Measurements from ENCODE around the gene HCFC1R1.

The HCFC1R1 gene

GRCh38 chr16:3036726-3037315 lies 13.1 kb upstream of the HCFC1R1 start, which contains the start of gene BICDL2:
Gene BICDL2 (minus strand): TSS chr16:3036944. CDS start chr16:3035496, 1,448 bp downstream.
- TF ChIP-seq, protein P1, sequence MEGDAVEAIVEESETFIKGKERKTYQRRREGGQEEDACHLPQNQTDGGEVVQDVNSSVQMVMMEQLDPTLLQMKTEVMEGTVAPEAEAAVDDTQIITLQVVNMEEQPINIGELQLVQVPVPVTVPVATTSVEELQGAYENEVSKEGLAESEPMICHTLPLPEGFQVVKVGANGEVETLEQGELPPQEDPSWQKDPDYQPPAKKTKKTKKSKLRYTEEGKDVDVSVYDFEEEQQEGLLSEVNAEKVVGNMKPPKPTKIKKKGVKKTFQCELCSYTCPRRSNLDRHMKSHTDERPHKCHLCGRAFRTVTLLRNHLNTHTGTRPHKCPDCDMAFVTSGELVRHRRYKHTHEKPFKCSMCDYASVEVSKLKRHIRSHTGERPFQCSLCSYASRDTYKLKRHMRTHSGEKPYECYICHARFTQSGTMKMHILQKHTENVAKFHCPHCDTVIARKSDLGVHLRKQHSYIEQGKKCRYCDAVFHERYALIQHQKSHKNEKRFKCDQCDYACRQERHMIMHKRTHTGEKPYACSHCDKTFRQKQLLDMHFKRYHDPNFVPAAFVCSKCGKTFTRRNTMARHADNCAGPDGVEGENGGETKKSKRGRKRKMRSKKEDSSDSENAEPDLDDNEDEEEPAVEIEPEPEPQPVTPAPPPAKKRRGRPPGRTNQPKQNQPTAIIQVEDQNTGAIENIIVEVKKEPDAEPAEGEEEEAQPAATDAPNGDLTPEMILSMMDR (conservative IDR thresholded peaks at IDR 0.05; ENCODE audit: low read depth, low read length), result no peak
- no peak within 1 kb of the TSS for H3K4me3 ChIP-seq (ENCODE audit: low read length)
- no peak for DNase-seq (ENCODE audit: low read depth)

DNA sequence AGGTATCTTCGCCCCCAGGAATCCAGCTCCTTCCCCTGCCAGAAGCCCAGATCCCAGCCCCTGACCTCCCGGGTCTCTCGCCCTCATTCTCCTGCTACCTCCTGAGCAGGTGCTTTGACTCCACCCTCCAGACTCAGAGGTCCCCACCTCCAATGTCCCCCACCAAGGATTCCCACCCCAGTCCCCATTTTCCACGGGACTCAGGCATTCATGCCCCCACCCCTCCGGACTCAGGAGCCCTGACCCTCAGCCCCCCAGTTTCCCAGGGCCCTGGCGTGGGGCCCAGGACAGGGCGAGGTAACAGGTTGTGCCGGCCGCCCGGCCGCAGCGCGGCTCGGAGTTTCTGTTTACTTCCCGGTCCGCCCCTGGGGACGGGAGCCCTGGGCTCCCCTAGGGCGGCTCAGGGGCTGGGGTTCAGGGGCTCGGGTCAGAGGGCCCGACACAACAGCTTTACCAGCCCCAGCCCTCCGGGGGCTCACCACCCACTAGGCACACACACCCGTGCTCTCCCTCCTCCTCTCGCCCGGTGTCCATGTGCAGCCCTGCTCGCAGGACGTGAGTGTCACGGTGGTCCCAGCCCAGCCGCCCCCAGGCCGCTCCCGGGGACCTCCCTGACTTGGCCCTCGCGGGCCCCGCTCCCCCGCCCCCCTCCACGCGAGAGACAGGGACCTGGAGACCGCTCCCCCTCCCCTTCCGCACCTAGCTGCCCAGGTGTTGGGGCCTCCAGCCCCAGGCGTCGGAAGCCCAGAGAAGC lies 12.4 kb upstream of the HCFC1R1 start:
- TF ChIP-seq, protein P1 (conservative IDR thresholded peaks at IDR 0.05; ENCODE audit: low read depth, low read length), result no peak
- DNase-seq (ENCODE audit: low read depth), result no peak
- no peak overlapping the region for H3K4me3 ChIP-seq (ENCODE audit: low read length)

- DNase-seq (ENCODE audit: low read depth), result no peak
- TF ChIP-seq, protein P1 (conservative IDR thresholded peaks at IDR 0.05; ENCODE audit: low read depth, low read length), result no peak
- no peak overlapping the region for H3K4me3 ChIP-seq (ENCODE audit: low read length)
These were observed 11.7 kb upstream of the HCFC1R1 start for GRCh38 chr16:3035289-3035971.

DNA sequence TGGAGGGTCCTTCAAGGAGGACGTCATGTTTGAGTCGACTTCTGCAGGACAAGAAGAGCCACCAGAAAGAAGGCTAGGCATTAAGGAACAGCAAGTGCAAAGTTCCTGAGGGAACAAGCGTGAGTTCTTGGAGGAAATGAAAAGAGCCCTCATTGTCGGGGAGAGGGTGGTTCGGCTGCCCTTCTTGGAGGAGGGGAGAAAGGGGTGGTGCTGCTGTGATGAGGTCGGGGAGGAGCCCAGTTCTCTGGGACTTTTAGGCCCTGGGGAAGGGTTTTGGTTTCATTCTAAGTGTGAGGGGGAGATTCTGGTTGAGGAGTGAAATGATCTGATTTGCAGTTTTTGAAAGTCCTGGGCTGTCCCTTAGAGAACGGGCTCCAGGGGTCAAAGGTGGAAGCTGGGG lies 8.9 kb upstream of the HCFC1R1 start:
- no peak for DNase-seq (ENCODE audit: low read depth)
- TF ChIP-seq, protein P1 (conservative IDR thresholded peaks at IDR 0.05; ENCODE audit: low read depth, low read length), result no peak
- H3K4me3 ChIP-seq (ENCODE audit: low read length), result no peak overlapping the region

DNA sequence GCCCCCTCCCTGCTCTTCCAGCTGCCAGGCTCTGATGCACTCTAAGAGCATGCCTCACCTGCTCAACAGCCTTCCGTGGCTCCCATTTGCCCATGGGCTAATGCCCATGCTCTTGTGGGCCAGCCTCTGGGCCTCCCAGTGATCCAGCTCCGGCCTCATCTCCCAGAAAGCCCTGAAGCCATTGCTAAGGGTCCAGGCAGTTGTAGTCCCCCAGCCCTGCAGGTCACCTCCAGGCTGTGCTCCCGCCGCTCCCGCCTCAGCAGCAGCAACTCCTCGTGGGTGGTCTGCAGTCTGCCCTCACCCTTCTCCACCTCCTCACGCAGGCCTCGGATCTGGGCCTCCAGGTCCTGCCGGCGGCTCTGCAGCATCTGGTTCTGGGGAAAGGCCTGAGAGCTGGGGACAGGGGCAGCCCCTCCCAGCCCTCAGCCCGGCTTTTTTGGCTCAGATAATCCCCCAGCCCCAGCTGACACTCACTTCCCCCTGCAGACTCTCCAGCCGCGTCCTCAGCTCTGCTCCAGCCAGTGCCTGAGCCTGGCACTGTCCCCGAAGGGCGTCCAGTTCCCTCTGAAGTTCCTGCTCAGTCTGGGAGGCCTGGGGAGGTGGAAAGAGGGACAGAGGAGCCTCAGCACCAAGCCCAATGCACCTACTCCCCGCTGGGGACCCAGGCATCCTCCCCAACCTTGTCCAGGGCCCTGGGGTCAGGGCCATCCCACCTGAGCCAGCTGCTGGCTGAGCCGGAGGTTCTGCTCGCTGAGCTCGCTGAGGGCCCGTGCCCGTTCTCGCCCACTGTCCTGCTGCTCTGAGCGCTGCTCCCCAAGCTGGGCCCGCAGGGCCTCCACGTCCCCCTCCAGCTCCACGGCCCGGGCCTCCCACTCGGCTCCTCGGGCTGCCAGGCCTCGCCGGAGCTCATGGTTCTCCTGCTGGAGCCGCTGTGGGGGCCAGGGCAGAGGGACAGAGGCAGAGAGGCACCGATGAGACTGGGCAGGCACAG lies 6.8 kb upstream of the HCFC1R1 start:
- H3K4me3 ChIP-seq (ENCODE audit: low read length), result no peak overlapping the region
- TF ChIP-seq, protein P1 (conservative IDR thresholded peaks at IDR 0.05; ENCODE audit: low read depth, low read length), result no peak
- no peak for DNase-seq (ENCODE audit: low read depth)

GRCh38 chr16:3029491-3030221 lies 5.9 kb upstream of the HCFC1R1 start:
- DNase-seq (ENCODE audit: low read depth), result no peak
- TF ChIP-seq, protein P1 (conservative IDR thresholded peaks at IDR 0.05; ENCODE audit: low read depth, low read length), result no peak
- no peak overlapping the region for H3K4me3 ChIP-seq (ENCODE audit: low read length)
